Mesenchymal stem cell (in vitro differentiated cells and primary cell): ENCODE measurements around the gene ZNF600.
"Not testable (repeated sequence)": the region's sequence is repeated elsewhere in the genome, so short reads cannot be mapped to it uniquely, and the experiment has no call there.

Experiments used
- DNase-seq: peaks from one replicate; pipeline ENCODE4 v3.0.0-alpha.2; 2013
- H2AFZ ChIP-seq: one replicate; pipeline ENCODE4 v1.6.1; 2013; ENCODE audit warnings: low read depth, mild to moderate bottlenecking, control low read depth, inconsistent platforms, low read length, moderate library complexity
- H2AK5ac ChIP-seq: 2 replicates; pipeline ENCODE4 v1.6.1; 2013; ENCODE audit warnings: low read length, moderate library complexity, mild to moderate bottlenecking, inconsistent platforms; ENCODE audit not compliant: severe bottlenecking
- H2BK120ac ChIP-seq: one replicate; pipeline ENCODE4 v1.6.1; 2013; ENCODE audit warnings: low read depth, mild to moderate bottlenecking, inconsistent platforms, low read length, moderate library complexity
- H2BK12ac ChIP-seq, 2 experiments: one replicate each; pipeline ENCODE4 v1.6.1; 2013; ENCODE audit warnings: inconsistent platforms in 2 of 2, low read length in 2 of 2, mild to moderate bottlenecking in 2 of 2, moderate library complexity in 2 of 2, control low read depth in 1 of 2
- H2BK15ac ChIP-seq: one replicate; pipeline ENCODE4 v1.6.1; 2013; ENCODE audit warnings: mild to moderate bottlenecking, low read depth, inconsistent platforms; ENCODE audit not compliant: poor library complexity, severe bottlenecking
- H2BK5ac ChIP-seq: 2 replicates; pipeline ENCODE4 v1.6.1; 2013; ENCODE audit warnings: low read depth, mild to moderate bottlenecking, low read length, control low read depth, inconsistent platforms; ENCODE audit not compliant: poor library complexity, severe bottlenecking
- H3K14ac ChIP-seq, 2 experiments: one replicate each; pipeline ENCODE4 v1.6.1; 2013; ENCODE audit warnings: inconsistent platforms in 2 of 2, low read length in 2 of 2, control low read depth in 1 of 2, mild to moderate bottlenecking in 1 of 2, moderate library complexity in 1 of 2
- H3K18ac ChIP-seq, 2 experiments: one replicate each; pipeline ENCODE4 v1.6.1; 2013; ENCODE audit warnings: inconsistent platforms in 2 of 2, low read length in 2 of 2, control low read depth in 1 of 2, low read depth in 1 of 2, mild to moderate bottlenecking in 1 of 2
- H3K23ac ChIP-seq, 2 experiments: one replicate each; pipeline ENCODE4 v1.6.1; 2013; ENCODE audit warnings: inconsistent platforms in 2 of 2, low read length in 2 of 2, mild to moderate bottlenecking in 2 of 2, moderate library complexity in 2 of 2, control low read depth in 1 of 2
- H3K27ac ChIP-seq: 2 replicates; pipeline ENCODE4 v1.5.1; 2013; ENCODE audit warnings: mild to moderate bottlenecking, moderate library complexity, low read length, control low read depth, inconsistent platforms; ENCODE audit not compliant: poor library complexity, severe bottlenecking
- H3K27me3 ChIP-seq, 2 experiments: 2 replicates each; pipeline versions ENCODE4 v1.6.1 to v1.7.0; 2013; ENCODE audit warnings: low read length in 2 of 2, mild to moderate bottlenecking in 2 of 2, moderate library complexity in 2 of 2, control low read depth in 1 of 2, inconsistent platforms in 1 of 2; ENCODE audit not compliant: control insufficient read depth in 1 of 2, insufficient read depth in 1 of 2
- H3K36me3 ChIP-seq, 2 experiments: 2 replicates each; pipeline versions ENCODE4 v1.6.1 to v1.7.0; 2013; ENCODE audit warnings: low read length in 2 of 2, control low read depth in 1 of 2, inconsistent platforms in 1 of 2, low read depth in 1 of 2, mild to moderate bottlenecking in 1 of 2; ENCODE audit not compliant: insufficient read depth in 2 of 2, control insufficient read depth in 1 of 2
- H3K4ac ChIP-seq, 2 experiments: one replicate each; pipeline ENCODE4 v1.6.1; 2013; ENCODE audit warnings: inconsistent platforms in 2 of 2, low read length in 2 of 2, mild to moderate bottlenecking in 2 of 2, moderate library complexity in 2 of 2, control low read depth in 1 of 2, low read depth in 1 of 2
- H3K4me1 ChIP-seq: 2 replicates; pipeline ENCODE4 v1.6.1; 2013; ENCODE audit warnings: low read depth, low read length, control low read depth; ENCODE audit not compliant: control insufficient read depth, insufficient read depth
- H3K4me2 ChIP-seq: 2 replicates; pipeline ENCODE4 v1.6.1; 2013; ENCODE audit warnings: low read length, mild to moderate bottlenecking, inconsistent platforms; ENCODE audit not compliant: poor library complexity, severe bottlenecking
- H3K4me3 ChIP-seq, 2 experiments: 2 replicates each; pipeline versions ENCODE4 v1.5.1 to v1.7.0; 2013; ENCODE audit warnings: low read length in 2 of 2, mild to moderate bottlenecking in 2 of 2, control low read depth in 1 of 2, low read depth in 1 of 2; ENCODE audit not compliant: insufficient read depth in 1 of 2
- H3K79me1 ChIP-seq: replicated peaks from 2 replicates; pipeline ENCODE4 v1.6.1; 2013; ENCODE audit warnings: mild to moderate bottlenecking, control low read depth, low read length, inconsistent platforms; ENCODE audit not compliant: poor library complexity, severe bottlenecking
- H3K9ac ChIP-seq: 2 replicates; pipeline ENCODE4 v1.7.0; 2013; ENCODE audit warnings: mild to moderate bottlenecking, low read length, moderate library complexity
- H3K9me3 ChIP-seq: 2 replicates; pipeline ENCODE4 v1.7.0; 2013; ENCODE audit warnings: mild to moderate bottlenecking, low read length; ENCODE audit not compliant: control insufficient read depth
- H4K8ac ChIP-seq: one replicate; pipeline ENCODE4 v1.6.1; 2013; ENCODE audit warnings: inconsistent platforms, mild to moderate bottlenecking, low read length, moderate library complexity
- H4K91ac ChIP-seq: one replicate; pipeline ENCODE4 v1.6.1; 2013; ENCODE audit warnings: mild to moderate bottlenecking, low read length, inconsistent platforms
- WGBS: methylation state at CpG from one replicate; pipeline ENCODE4 v1.1.7; 2013; ENCODE audit warnings: mixed read lengths; 5-methylcytosine and 5-hydroxymethylcytosine counted together

The ZNF600 gene

GRCh38 chr19:52715330-52715729, 71.3 kb downstream of the ZNF600 start:
- not testable (repeated sequence) for H3K4me1 ChIP-seq, H2BK120ac ChIP-seq, DNase-seq, H2BK15ac ChIP-seq, H3K27ac ChIP-seq, H3K4me3 ChIP-seq, H2BK5ac ChIP-seq, H3K18ac ChIP-seq, H3K4me2 ChIP-seq, H3K79me1 ChIP-seq, H2BK12ac ChIP-seq, H3K14ac ChIP-seq, H2AK5ac ChIP-seq, H4K8ac ChIP-seq, H3K4ac ChIP-seq, H2AFZ ChIP-seq, H3K27me3 ChIP-seq, H3K9ac ChIP-seq, H4K91ac ChIP-seq, H3K23ac ChIP-seq
- Histone ChIP-seq H3K36me3 (peaks cover 43 to 52% of the 10 kb centered on the region in 2 experiments), H3K9me3 (peaks cover 20% of the 10 kb centered on the region)
- WGBS, result 98% methylated on average over 3 of the region's 5 CpGs
